ENCODE results near the gene SLC4A7. TPM values are rescaled to one million over a fixed set of nuclear protein-coding genes. Genes with fewer than 3 reads are reported as not detected.

The SLC4A7 gene
- polyA plus RNA-seq, 1 donor (not counting 4 experiments of a cell fraction or from before 2014, with no cell fraction given), result 28.5 TPM

GRCh38 chr3:27345045-27345444 is 139.1 kb downstream of the SLC4A7 start:
- no peak for FAIRE-seq
- Histone ChIP-seq H3K9me1 (ENCODE audit: control insufficient read depth, extremely low read depth, insufficient read depth, low read length) (no peaks in the 10 kb centered on the region), H2AFZ (ENCODE audit: control insufficient read depth, low read length) (no peak overlapping the region), H3K27me3 (ENCODE audit: control insufficient read depth, extremely low read depth, insufficient read depth, low read length) (no peaks in the 10 kb centered on the region), H3K4me1 (ENCODE audit: control insufficient read depth, extremely low read depth, insufficient read depth, low read length) (peaks cover 23% of the 10 kb centered on the region), H3K79me2 (ENCODE audit: control insufficient read depth, insufficient read depth, low read length) (no peaks in the 10 kb centered on the region), H3K36me3 (ENCODE audit: control insufficient read depth in 2 of 2, extremely low read depth in 1 of 2, insufficient read depth in 2 of 2, low read length in 2 of 2) (no peaks in the 10 kb centered on the region), H4K20me1 (ENCODE audit: control insufficient read depth, extremely low read depth, insufficient read depth, low read length) (no peaks in the 10 kb centered on the region), H3K9me3 (ENCODE audit: control insufficient read depth, low read depth, low read length) (no peaks in the 10 kb centered on the region), H3K4me3 (ENCODE audit: control insufficient read depth in 2 of 3, extremely low read depth in 1 of 3, insufficient read depth in 2 of 3, low read depth in 1 of 3, low read length in 3 of 3) (no peak overlapping the region), H3K4me2 (ENCODE audit: control insufficient read depth, extremely low read depth, insufficient read depth, low read depth, low read length) (no peak overlapping the region), H3K9ac (ENCODE audit: control insufficient read depth, extremely low read depth, insufficient read depth, low read length) (no peak overlapping the region), H3K27ac (ENCODE audit: control insufficient read depth, insufficient read depth, low read length) (no peak overlapping the region)
- no peak for TF ChIP-seq EZH2 (IDR thresholded peaks at IDR 0.05; ENCODE audit: low read length)
- TF ChIP-seq, protein P1, sequence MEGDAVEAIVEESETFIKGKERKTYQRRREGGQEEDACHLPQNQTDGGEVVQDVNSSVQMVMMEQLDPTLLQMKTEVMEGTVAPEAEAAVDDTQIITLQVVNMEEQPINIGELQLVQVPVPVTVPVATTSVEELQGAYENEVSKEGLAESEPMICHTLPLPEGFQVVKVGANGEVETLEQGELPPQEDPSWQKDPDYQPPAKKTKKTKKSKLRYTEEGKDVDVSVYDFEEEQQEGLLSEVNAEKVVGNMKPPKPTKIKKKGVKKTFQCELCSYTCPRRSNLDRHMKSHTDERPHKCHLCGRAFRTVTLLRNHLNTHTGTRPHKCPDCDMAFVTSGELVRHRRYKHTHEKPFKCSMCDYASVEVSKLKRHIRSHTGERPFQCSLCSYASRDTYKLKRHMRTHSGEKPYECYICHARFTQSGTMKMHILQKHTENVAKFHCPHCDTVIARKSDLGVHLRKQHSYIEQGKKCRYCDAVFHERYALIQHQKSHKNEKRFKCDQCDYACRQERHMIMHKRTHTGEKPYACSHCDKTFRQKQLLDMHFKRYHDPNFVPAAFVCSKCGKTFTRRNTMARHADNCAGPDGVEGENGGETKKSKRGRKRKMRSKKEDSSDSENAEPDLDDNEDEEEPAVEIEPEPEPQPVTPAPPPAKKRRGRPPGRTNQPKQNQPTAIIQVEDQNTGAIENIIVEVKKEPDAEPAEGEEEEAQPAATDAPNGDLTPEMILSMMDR (optimal IDR thresholded peaks at IDR 0.05 in 1 of 3, IDR thresholded peaks at IDR 0.05 in 1 of 3, conservative IDR thresholded peaks at IDR 0.05 in 1 of 3; ENCODE audit: extremely low read depth in 1 of 3, insufficient read depth in 2 of 3, low read length in 3 of 3), result no peak
- dilution Hi-C loops (cut with MboI; ENCODE audit: extremely low pct_ligation_motif_present, low sequenced_read_pairs), result no loop called here
- no peak for DNase-seq (ENCODE audit: low read depth, low spot score)

DNA sequence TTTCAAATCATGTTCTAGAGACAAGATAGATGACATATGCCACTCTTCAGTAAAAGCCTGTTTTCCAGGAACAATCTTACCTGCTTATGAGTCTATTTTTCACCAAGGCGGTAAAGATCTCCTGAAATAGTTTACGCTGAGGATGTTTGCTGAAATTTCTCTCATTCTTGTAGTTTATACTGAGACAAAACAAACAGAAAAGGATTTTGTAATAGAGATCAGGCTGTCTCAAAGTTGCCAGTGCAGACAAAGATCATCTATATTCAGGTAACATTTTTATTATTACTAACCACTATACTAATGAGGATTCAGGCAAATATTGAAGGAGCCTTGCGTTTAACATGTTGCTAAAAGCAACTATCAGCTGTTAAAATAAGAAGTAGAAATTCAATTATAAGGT is 140.0 kb downstream of the SLC4A7 start:
- Histone ChIP-seq H3K4me2 (ENCODE audit: control insufficient read depth, extremely low read depth, insufficient read depth, low read depth, low read length) (no peak overlapping the region), H2AFZ (ENCODE audit: control insufficient read depth, low read length) (no peak overlapping the region), H3K4me1 (ENCODE audit: control insufficient read depth, extremely low read depth, insufficient read depth, low read length) (peaks cover 15% of the 10 kb centered on the region), H3K9me3 (ENCODE audit: control insufficient read depth, low read depth, low read length) (no peaks in the 10 kb centered on the region), H3K9me1 (ENCODE audit: control insufficient read depth, extremely low read depth, insufficient read depth, low read length) (no peaks in the 10 kb centered on the region), H4K20me1 (ENCODE audit: control insufficient read depth, extremely low read depth, insufficient read depth, low read length) (no peaks in the 10 kb centered on the region), H3K4me3 (ENCODE audit: control insufficient read depth in 2 of 3, extremely low read depth in 1 of 3, insufficient read depth in 2 of 3, low read depth in 1 of 3, low read length in 3 of 3) (no peak overlapping the region), H3K36me3 (ENCODE audit: control insufficient read depth in 2 of 2, extremely low read depth in 1 of 2, insufficient read depth in 2 of 2, low read length in 2 of 2) (no peaks in the 10 kb centered on the region), H3K9ac (ENCODE audit: control insufficient read depth, extremely low read depth, insufficient read depth, low read length) (no peak overlapping the region), H3K27ac (ENCODE audit: control insufficient read depth, insufficient read depth, low read length) (no peak overlapping the region), H3K27me3 (ENCODE audit: control insufficient read depth, extremely low read depth, insufficient read depth, low read length) (no peaks in the 10 kb centered on the region), H3K79me2 (ENCODE audit: control insufficient read depth, insufficient read depth, low read length) (no peaks in the 10 kb centered on the region)
- FAIRE-seq, result no peak
- TF ChIP-seq EZH2 (IDR thresholded peaks at IDR 0.05; ENCODE audit: low read length), result no peak
- TF ChIP-seq, protein P1 (optimal IDR thresholded peaks at IDR 0.05 in 1 of 3, IDR thresholded peaks at IDR 0.05 in 1 of 3, conservative IDR thresholded peaks at IDR 0.05 in 1 of 3; ENCODE audit: extremely low read depth in 1 of 3, insufficient read depth in 2 of 3, low read length in 3 of 3), result no peak
- DNase-seq (ENCODE audit: low read depth, low spot score), result no peak
- dilution Hi-C loops (cut with MboI; ENCODE audit: extremely low pct_ligation_motif_present, low sequenced_read_pairs), result no loop called here

Measured in keratinocyte (primary cell).